Activated T-helper 9 cell treated with anti-CD3 and anti-CD28 coated beads, Interleukin-2, amount 50 U/mL, for 16 hours (primary cell): ENCODE data around the gene TMEM91.
A peak's percentile ranks its signal among the peaks of the same experiment; 100 is the strongest.
"Not testable (repeated sequence)": the region's sequence is repeated elsewhere in the genome, so short reads cannot be mapped to it uniquely, and the experiment has no call there.

Source experiments
- DNase-seq: peaks from one replicate; pipeline ENCODE4 v3.0.0-alpha.2; 2020; ENCODE audit warnings: low read depth

The TMEM91 gene

GRCh38 chr19:41377977-41378709, 1.8 kb downstream of the TMEM91 start:
- DNase-seq = no peak

GRCh38 chr19:41381536-41381935, 5.2 kb downstream of the TMEM91 start:
- DNase-seq = not testable (repeated sequence)

GRCh38 chr19:41384351-41384750, 8.0 kb downstream of the TMEM91 start:
- no peak for DNase-seq

- DNase-seq = no peak
Observed at GRCh38 chr19:41386442-41386841, 10.1 kb downstream of the TMEM91 start.

GRCh38 chr19:41391618-41392017, 15.3 kb downstream of the TMEM91 start:
- DNase-seq = no peak

- DNase-seq = no peak
Observed at GRCh38 chr19:41392775-41393174, 16.4 kb downstream of the TMEM91 start.

GRCh38 chr19:41395355-41395754, 19.0 kb downstream of the TMEM91 start:
- no peak for DNase-seq

GRCh38 chr19:41397086-41398049, 21.0 kb downstream of the TMEM91 start, which contains the start of the genes BCKDHA and EXOSC5:
Gene BCKDHA, plus strand, starts transcription at chr19:41397818. Its CDS starts 10 bp downstream, at chr19:41397828.
Gene EXOSC5, minus strand, starts transcription at chr19:41397359. Its CDS starts 31 bp downstream, at chr19:41397328.
- peak; percentile 99 for DNase-seq

- DNase-seq = no peak
Observed at GRCh38 chr19:41398050-41398418, 21.7 kb downstream of the TMEM91 start.

- DNase-seq = no peak
Observed at GRCh38 chr19:41398598-41398997, 22.3 kb downstream of the TMEM91 start.

GRCh38 chr19:41399091-41399490, 22.8 kb downstream of the TMEM91 start:
- DNase-seq = no peak

GRCh38 chr19:41399525-41399924, 23.2 kb downstream of the TMEM91 start:
- DNase-seq = no peak

- no peak for DNase-seq
Observed at GRCh38 chr19:41401483-41401882, 25.1 kb downstream of the TMEM91 start.

- no peak for DNase-seq
Observed at GRCh38 chr19:41402010-41402409, 25.7 kb downstream of the TMEM91 start.

GRCh38 chr19:41403181-41403970, 27.0 kb downstream of the TMEM91 start:
- no peak for DNase-seq

- no peak for DNase-seq
Observed at GRCh38 chr19:41405776-41406175, 29.4 kb downstream of the TMEM91 start.

- no peak for DNase-seq
Observed at GRCh38 chr19:41407271-41407670, 30.9 kb downstream of the TMEM91 start.

GRCh38 chr19:41408256-41408655, 31.9 kb downstream of the TMEM91 start:
- no peak for DNase-seq

- DNase-seq = not testable (repeated sequence)
Observed at GRCh38 chr19:41408846-41409245, 32.5 kb downstream of the TMEM91 start.

GRCh38 chr19:41409288-41409687, 33.0 kb downstream of the TMEM91 start:
- DNase-seq = no peak

- DNase-seq = no peak
Observed at GRCh38 chr19:41410336-41411054, 34.2 kb downstream of the TMEM91 start.
